ENCODE data around the gene C16orf92.

The C16orf92 gene

GRCh38 chr16:29989111-29989858 lies 33.7 kb upstream of the C16orf92 start:
- DNase-seq = no peak

GRCh38 chr16:29990034-29990433 lies 33.0 kb upstream of the C16orf92 start:
- no peak for DNase-seq

- no peak for DNase-seq
These were observed 32.0 kb upstream of the C16orf92 start for GRCh38 chr16:29990883-29991570.

GRCh38 chr16:29991571-29991904 lies 31.5 kb upstream of the C16orf92 start:
- DNase-seq = no peak

DNA sequence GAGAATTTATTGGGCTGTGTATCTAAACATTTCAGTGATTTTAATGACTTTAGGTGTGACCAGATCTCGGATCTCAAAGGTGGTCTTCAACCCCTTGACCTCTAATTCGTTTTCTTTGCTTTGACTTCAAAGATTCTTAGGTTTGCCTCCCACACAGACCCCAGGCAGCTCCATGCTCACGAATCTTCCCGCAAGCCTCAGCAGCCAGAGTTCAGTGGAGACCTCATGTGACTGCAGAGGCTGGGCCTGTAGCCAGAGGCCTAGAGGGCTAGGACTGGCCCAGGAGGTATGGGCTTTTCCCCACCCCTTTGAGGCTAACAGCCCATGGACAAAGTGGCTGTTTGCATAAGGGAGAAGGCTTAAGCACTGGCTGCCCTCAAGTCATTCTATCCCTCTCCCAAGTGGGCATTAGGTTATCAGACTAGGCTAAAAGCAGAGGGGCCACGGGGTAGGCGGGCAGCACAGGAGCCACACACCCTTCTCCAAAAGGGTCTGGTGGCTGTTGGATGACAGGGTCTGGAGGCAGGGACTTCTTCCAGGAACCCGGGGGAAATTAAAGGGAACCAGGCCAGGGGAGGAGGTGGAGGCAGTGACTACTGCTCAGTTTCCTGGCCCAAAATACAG lies 30.5 kb upstream of the C16orf92 start:
- DNase-seq = no peak

- DNase-seq = no peak
These were observed 29.7 kb upstream of the C16orf92 start for GRCh38 chr16:29993191-29993902.

DNA sequence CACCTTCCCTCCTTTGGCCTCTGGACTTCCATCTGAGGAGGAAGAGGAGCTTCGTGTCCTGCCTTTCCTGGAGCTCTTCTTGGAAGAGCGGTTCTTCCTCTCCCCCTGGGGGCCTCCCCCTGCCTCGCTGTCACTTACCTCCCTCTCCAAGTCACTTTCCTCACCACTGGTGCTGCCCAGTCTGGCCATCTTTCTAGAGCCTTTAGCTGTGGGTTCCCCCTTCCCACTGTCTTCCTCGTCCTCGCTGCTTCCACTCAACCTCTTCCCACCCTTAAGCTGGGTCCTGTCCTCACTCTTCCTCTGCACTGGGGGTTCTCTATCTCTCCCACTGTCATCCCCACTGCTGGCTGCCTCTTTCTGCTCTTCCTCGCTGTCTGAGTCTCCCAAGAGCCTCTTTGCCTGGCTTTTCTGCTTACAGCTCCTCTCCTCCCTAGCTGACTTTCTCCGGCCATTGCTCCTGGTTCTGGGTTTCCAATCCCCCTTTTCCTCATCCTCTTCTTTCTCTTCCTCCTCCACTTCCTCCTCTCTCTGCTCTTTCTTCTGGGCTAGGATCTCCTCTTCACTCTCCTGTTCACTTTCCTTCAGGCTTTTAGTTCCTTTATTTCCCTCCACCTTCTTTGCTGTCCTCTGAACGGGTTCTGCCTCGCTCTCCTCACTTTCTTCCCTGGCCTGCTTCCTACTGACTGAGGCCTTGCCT lies 28.9 kb upstream of the C16orf92 start:
- no peak for DNase-seq

DNA sequence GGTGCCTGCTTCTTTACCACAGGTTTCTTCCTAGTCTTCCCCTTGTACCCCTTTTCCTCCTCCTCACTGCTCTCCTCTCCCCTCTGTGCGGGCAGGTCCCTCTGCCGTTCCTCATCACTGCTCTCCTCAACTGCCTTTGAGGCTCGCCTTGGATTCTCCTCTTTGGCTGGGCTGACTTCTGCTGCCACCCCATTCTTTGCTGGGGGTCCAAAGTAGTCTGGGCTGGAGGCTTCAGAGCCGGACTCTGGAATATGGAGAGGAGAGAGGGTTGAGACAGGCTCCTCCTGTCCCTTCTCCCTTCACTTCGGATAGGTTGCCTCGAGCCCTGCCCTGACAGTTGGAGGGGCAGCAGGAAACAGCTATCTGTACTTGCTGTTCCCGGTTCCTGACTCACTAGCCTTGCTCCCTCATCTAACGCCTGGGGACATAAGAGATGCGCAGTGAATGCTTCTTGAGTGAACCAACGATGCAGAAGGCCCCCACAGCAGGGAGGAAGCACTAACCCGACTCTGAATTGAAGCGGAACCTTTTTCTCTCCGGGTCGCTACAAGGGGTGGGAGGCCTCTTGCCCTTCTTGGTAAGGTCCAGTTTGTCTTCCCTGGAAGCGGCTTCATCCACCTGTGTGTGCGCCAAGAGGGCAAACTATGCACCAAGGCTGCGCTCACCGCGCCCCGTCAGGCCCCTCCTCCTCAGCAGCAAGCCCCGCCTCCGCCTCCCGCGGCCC lies 28.2 kb upstream of the C16orf92 start:
- DNase-seq = peak in 1 of 2 experiments; percentile 45

- DNase-seq = peak; percentile 27 to 69
These were observed 27.6 kb upstream of the C16orf92 start, which contains the start of gene HIRIP3 for GRCh38 chr16:29995324-29995910. Gene HIRIP3, minus strand, starts transcription at chr16:29995617. Its CDS starts 12 bp downstream, at chr16:29995605.

- peak; percentile 64 to 90 for DNase-seq
These were observed 26.9 kb upstream of the C16orf92 start, which contains the start of gene INO80E for GRCh38 chr16:29995911-29996765. Gene INO80E, plus strand, starts transcription at chr16:29996241. Its CDS starts 70 bp downstream, at chr16:29996311.

DNA sequence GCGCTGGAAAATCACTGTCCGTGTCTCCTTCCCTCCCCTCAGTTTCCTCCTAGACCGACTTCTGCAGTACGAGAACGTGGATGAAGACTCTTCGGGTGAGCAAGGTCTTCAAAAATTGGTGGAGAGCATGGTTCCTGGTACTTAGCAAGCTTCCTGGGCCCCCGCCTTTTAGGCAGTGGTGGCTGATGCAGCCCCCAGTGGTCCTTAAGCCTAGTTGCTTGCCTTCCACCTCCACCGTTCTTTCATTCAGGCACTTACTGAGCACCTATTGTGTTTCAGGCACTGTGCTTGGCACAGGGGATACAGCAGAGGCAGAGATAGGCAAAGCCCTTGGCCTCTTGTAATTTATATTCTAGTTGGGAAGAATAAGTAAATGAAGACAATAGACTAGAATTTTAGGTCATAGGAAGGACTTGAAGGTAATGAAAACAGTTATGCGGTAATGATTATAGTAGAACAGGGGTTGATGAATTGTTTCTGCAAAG lies 26.2 kb upstream of the C16orf92 start:
- no peak for DNase-seq

DNA sequence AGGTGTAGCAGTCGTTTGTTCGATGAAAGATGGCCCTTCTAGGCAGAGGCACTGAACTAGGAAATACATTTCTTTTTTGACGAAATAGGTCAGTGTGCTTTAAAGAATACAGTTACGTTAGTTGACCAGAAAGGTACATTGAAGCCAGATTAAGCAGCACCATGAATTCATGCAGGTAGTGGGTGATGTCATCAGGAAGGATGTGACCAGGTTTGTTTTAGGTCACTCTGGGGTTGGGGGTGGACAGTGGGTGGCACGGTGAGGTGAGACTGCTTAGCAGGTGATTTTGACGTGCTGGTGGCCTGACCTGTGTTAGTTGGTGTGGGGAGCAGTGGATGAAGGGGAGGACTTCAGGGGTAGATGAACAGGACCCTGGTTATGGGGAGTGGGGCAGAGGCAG lies 23.4 kb upstream of the C16orf92 start:
- no peak for DNase-seq

GRCh38 chr16:30000735-30001631 lies 22.0 kb upstream of the C16orf92 start:
- DNase-seq = no peak

GRCh38 chr16:30002614-30003346 lies 20.2 kb upstream of the C16orf92 start:
- DNase-seq = no peak

- DNase-seq = no peak
These were observed 19.2 kb upstream of the C16orf92 start for GRCh38 chr16:30003670-30004423.

DNA sequence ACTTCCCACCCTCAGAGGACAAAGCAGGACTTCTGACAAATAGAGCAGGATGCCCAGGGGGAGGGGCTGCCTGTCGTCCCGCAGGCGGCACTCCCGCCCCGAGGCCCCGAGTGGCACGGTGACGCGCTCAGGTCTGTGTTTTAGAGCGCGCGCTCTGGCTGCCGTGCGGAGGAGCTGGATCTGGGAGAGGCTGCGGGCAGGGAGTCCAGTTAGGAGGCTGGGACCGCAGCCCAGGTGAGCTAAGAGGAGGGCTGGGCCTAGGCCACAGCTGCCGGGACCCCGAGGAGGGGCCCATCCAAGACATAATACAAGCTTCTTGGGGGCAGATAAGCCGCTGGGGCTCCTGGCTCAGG lies 18.6 kb upstream of the C16orf92 start:
- DNase-seq = peak in 1 of 2 experiments; percentile 59

GRCh38 chr16:30004811-30005242 lies 18.2 kb upstream of the C16orf92 start:
- DNase-seq = peak in 1 of 2 experiments; percentile 59
